GM19240 (cell line): ENCODE data around the gene LCE1E.

Experiments used
- DNase-seq: peaks from one replicate; pipeline ENCODE4 v3.0.0; 2011; ENCODE audit warnings: low spot score; ENCODE audit not compliant: insufficient read length

Gene LCE1E

GRCh38 chr1:152786077-152786476, at the start of gene LCE1E:
LCE1E (plus strand) TSS chr1:152786257; CDS start chr1:152787300, 1,043 bp downstream.
- DNase-seq: no peak

GRCh38 chr1:152737997-152738396, 48.1 kb upstream of the LCE1E start:
- DNase-seq: no peak

GRCh38 chr1:152739841-152740240, 46.2 kb upstream of the LCE1E start:
- DNase-seq: no peak

- no peak for DNase-seq
Observed at GRCh38 chr1:152741656-152742055, 44.4 kb upstream of the LCE1E start.

- DNase-seq: no peak
Observed at GRCh38 chr1:152743371-152744145, 42.5 kb upstream of the LCE1E start.

- no peak for DNase-seq
Observed at GRCh38 chr1:152745289-152745704, 40.8 kb upstream of the LCE1E start.

- DNase-seq: no peak
Observed at GRCh38 chr1:152745765-152746444, 40.2 kb upstream of the LCE1E start.

- DNase-seq: no peak
Observed at GRCh38 chr1:152747831-152748230, 38.2 kb upstream of the LCE1E start.

GRCh38 chr1:152752225-152752624, 33.8 kb upstream of the LCE1E start:
- DNase-seq: no peak

GRCh38 chr1:152753586-152753985, 32.5 kb upstream of the LCE1E start:
- DNase-seq: no peak

- DNase-seq: no peak
Observed at GRCh38 chr1:152756872-152757271, 29.2 kb upstream of the LCE1E start.

GRCh38 chr1:152757747-152758146, 28.3 kb upstream of the LCE1E start, which contains the start of gene KPRP:
KPRP (plus strand) TSS chr1:152758025; CDS start chr1:152759589, 1,564 bp downstream.
- DNase-seq: no peak

- DNase-seq: no peak
Observed at GRCh38 chr1:152758636-152759035, 27.4 kb upstream of the LCE1E start.

- DNase-seq: no peak
Observed at GRCh38 chr1:152759453-152760173, 26.4 kb upstream of the LCE1E start.

- DNase-seq: no peak
Observed at GRCh38 chr1:152760551-152761190, 25.4 kb upstream of the LCE1E start.

- DNase-seq: no peak
Observed at GRCh38 chr1:152761609-152762213, 24.3 kb upstream of the LCE1E start.

- DNase-seq: no peak
Observed at GRCh38 chr1:152768847-152769533, 17.1 kb upstream of the LCE1E start.

- DNase-seq: no peak
Observed at GRCh38 chr1:152770411-152770810, 15.6 kb upstream of the LCE1E start.

GRCh38 chr1:152774875-152775274, 11.2 kb upstream of the LCE1E start, which contains the start of gene LCE1F:
LCE1F (plus strand) TSS chr1:152775140; CDS start chr1:152776372, 1,232 bp downstream.
- DNase-seq: no peak

- DNase-seq: no peak
Observed at GRCh38 chr1:152776361-152776760, 9.7 kb upstream of the LCE1E start.
